GM18519 (cell line): ENCODE data around the gene SGTA.
"Not testable (repeated sequence)": the region's sequence is repeated elsewhere in the genome, so short reads cannot be mapped to it uniquely, and the experiment has no call there.

ENCODE experiments used
- ATAC-seq: cut with Tn5 transposase; IDR thresholded peaks from one replicate; pipeline ENCODE4 v1.9.1; 2021; ENCODE audit warnings: mild to moderate bottlenecking, moderate library complexity; ENCODE audit not compliant: unreplicated experiment, low FRiP score

Gene SGTA

GRCh38 chr19:2716722-2717637 lies 66.1 kb downstream of the SGTA start:
- ATAC-seq, result no peak

GRCh38 chr19:2716275-2716650 lies 66.8 kb downstream of the SGTA start:
- no peak for ATAC-seq

DNA sequence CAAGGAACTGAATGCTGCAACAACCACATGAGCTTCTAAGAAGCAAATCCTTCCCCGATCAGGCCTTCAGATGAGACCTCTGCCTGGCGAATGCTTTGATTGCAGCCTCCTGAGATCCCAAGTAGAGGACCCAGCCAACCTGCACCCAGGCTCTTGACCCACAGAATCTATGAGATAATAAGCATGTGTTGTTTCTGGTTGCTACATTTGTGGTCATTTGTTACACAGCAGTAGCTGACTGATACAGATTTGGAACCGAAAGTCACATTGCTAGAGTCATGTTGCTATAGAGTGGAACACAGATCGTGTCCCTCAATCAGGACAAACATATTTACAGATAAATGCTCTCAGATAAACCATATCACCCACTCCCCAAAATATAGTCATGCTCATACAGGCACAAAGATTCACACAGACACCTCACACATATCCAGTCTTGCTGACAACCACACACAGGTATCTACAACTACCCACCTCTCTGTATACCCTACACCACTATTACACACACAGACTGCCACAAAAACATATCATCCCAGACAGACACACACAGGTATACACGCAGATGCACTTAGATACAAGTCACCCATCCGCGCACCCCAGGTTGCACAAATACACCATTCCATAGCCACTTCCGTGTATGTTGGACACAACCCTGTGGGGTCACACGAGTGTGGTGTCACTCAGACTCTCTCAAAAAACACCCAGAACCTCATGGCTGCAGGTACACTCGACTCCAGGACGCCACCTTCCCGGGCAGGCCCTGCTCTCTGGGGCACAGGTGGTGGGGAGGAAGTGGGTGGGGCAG lies 67.4 kb downstream of the SGTA start:
- ATAC-seq, result no peak

- ATAC-seq, result no peak
Observed at GRCh38 chr19:2714531-2715269, 68.4 kb downstream of the SGTA start.

DNA sequence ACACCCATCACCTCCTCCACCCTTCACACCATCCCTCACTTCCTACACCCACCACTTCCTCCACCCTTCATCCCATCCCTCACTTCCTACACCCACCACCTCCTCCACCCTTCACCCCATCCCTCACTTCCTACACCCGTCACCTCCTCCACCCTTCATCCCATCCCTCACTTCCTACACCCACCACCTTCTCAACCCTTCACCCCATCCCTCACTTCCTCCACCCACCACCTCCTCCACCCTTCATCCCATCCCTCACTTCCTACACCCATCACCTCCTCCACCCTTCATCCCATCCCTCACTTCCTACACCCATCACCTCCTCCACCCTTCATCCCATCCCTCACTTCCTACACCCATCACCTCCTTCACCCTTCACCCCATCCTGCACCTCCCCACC lies 69.0 kb downstream of the SGTA start:
- not testable (repeated sequence) for ATAC-seq

- not testable (repeated sequence) for ATAC-seq
Observed at GRCh38 chr19:2713170-2713569, 69.9 kb downstream of the SGTA start.

DNA sequence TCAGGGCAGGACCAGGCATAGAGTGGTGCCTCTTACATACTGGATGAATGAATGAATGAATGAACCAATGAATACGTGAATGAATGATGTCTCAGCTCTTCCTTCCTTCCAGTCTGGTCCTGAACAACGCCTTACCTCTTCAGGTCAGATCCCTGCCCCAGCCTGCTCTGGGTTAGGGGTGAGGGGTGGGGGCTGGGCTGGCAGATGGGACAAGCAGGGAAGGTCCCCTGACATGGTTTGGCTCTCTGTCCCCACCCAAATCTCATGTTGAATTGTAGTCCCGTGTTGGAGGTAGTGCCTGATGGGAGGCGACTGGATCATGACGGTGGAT lies 71.2 kb downstream of the SGTA start:
- ATAC-seq, result no peak

DNA sequence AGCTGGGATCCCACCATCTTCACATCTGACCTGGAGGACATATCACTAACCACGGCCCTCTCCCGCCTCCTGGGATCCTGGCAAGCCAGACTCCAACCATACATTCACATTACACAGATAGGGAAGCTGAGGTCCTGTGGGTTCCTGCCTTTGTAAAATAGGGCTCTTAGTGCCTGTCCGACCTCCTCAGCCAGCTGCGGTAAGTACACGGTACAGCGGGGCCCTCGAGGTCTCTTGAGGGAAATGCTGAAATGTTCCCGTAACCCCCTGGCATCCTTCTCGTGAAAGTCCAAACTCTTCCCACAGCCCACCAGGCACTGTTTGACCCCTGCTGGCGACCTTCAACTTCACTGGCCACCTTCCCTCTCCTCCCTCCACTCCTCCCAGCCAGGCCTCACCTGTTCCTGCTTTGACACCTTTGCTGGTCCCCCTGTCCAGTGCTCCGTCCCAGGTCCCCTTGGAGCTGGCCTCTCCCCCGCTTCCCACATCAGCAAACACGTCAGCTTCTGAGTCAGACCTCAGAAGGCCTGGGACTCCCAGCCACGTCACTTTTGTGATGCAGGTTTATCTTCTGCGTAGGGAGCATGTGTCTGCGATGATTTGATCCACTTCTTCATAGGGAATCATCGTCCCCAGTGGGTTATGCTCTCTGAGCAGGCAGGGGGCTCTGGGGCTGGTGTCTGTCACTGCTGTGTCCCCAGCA lies 71.8 kb downstream of the SGTA start:
- ATAC-seq, result no peak

DNA sequence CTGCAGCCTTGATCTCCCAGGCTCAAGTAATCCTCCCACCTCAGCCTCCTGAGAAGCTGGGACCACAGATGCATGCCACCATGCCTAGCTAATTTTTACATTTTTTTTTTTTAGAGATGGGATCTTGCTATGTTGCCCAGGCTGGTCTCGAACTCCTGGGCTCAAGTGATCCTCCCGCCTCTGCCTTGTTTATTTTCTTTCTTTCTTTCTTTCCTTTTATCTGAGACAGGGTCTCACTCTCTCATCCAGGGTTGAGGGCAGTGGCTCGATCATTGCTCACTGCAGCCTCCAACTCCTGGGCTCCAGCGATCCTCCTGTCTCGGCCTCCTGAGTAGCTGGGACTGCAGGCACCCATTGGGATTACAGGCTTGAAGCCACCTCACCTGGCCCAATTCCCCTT lies 76.8 kb downstream of the SGTA start:
- ATAC-seq, result no peak
